Smooth muscle cell (in vitro differentiated cells): ENCODE measurements around the gene KRT38. TPM values are rescaled to one million over a fixed set of nuclear protein-coding genes. Genes with fewer than 3 reads are reported as not detected.
"Not testable (repeated sequence)": the region's sequence is repeated elsewhere in the genome, so short reads cannot be mapped to it uniquely, and the experiment has no call there.

Experiments used
- DNase-seq: peaks from one replicate; lab custom pipeline; 2025; ENCODE audit not compliant: unreplicated experiment; lab: John Stamatoyannopoulos, UW
- H2AFZ ChIP-seq: fragments of 200-600 bp; sonication (generic); 2 replicates; pipeline ENCODE4 v1.6.0; 2016; ENCODE audit warnings: antibody characterized with exemption, low read depth, mild to moderate bottlenecking
- H3F3A ChIP-seq: fragments of 200-600 bp; sonication (generic); 2 replicates; pipeline ENCODE4 v1.6.0; 2017; ENCODE audit warnings: antibody characterized with exemption, low read depth
- H3K27ac ChIP-seq: fragments of 200-600 bp; sonication (generic); 2 replicates; pipeline ENCODE4 v1.5.1; 2016; ENCODE audit warnings: low read depth, mild to moderate bottlenecking
- H3K27me3 ChIP-seq: fragments of 200-600 bp; sonication (generic); 2 replicates; pipeline ENCODE4 v1.6.1; 2016; ENCODE audit warnings: low read depth, mild to moderate bottlenecking
- H3K36me3 ChIP-seq: fragments of 200-600 bp; sonication (generic); 2 replicates; pipeline ENCODE4 v1.5.1; 2016; ENCODE audit warnings: low read depth
- H3K4me1 ChIP-seq: fragments of 200-600 bp; sonication (generic); 2 replicates; pipeline ENCODE4 v1.5.1; 2016; ENCODE audit warnings: low read depth
- H3K4me2 ChIP-seq: fragments of 200-600 bp; sonication (generic); 2 replicates; pipeline ENCODE4 v1.6.0; 2016; ENCODE audit warnings: mild to moderate bottlenecking
- H3K4me3 ChIP-seq: fragments of 200-600 bp; sonication (generic); 2 replicates; pipeline ENCODE4 v1.5.1; 2016; ENCODE audit warnings: mild to moderate bottlenecking
- H3K79me2 ChIP-seq: fragments of 200-600 bp; sonication (generic); 2 replicates; pipeline ENCODE4 v1.6.0; 2016; ENCODE audit warnings: low read depth, mild to moderate bottlenecking
- H3K9ac ChIP-seq: fragments of 200-600 bp; sonication (generic); 2 replicates; pipeline ENCODE4 v1.6.0; 2016; ENCODE audit warnings: low read depth
- H3K9me3 ChIP-seq: fragments of 200-600 bp; sonication (generic); replicated peaks from 2 replicates; pipeline ENCODE4 v1.5.1; 2016; ENCODE audit warnings: low read depth
- H4K20me1 ChIP-seq: fragments of 200-600 bp; sonication (generic); 2 replicates; pipeline ENCODE4 v1.6.0; 2016; ENCODE audit warnings: low read depth
- CTCF ChIP-seq: fragments of 200-600 bp; sonication (generic); IDR thresholded peaks from 2 replicates; pipeline ENCODE4 v1.5.1; 2017; ENCODE audit warnings: borderline replicate concordance, mild to moderate bottlenecking, antibody characterized with exemption; ENCODE audit not compliant: insufficient read depth, poor library complexity, severe bottlenecking
- WGBS: methylation state at CpG from one replicate; pipeline ENCODE4 v1.1.7; 2016; ENCODE audit warnings: low lambda C conversion rate; 5-methylcytosine and 5-hydroxymethylcytosine counted together
- polyA plus RNA-seq: library from polyadenylated mRNA; unstranded; fragments of >200 nt; fragmentation: Nextera tagmentation; extraction: Ambion mirVana; gene quantifications from 2 replicates; pipeline ENCODE4 v1.2.1, GENCODE V29; 2016
- total RNA-seq: library from RNA; depleted of rRNA; stranded (reverse); fragments of >200 nt; gene quantifications from 2 replicates; pipeline ENCODE4 v1.2.3, GENCODE V29; 2014

Gene KRT38
- total and polyA plus RNA-seq, 2 experiments from 2014 or later: not detected

GRCh38 chr17:41434005-41434404 lies 6.8 kb downstream of the KRT38 start:
- 60% methylated on average over 4 of the region's 4 CpGs for WGBS

GRCh38 chr17:41433586-41433985 lies 7.2 kb downstream of the KRT38 start:
- 63% methylated on average over 4 of the region's 4 CpGs for WGBS
- no peak for TF ChIP-seq CTCF
- DNase-seq: no peak
- H3K79me2 ChIP-seq: no peaks in the 10 kb centered on the region
- no peak overlapping the region for H3K27ac ChIP-seq
- H3K4me3 ChIP-seq: no peak overlapping the region
- no peak overlapping the region for H3K9ac ChIP-seq
- H3K36me3 ChIP-seq: no peaks in the 10 kb centered on the region
- no peaks in the 10 kb centered on the region for H3K9me3 ChIP-seq
- no peaks in the 10 kb centered on the region for H3K27me3 ChIP-seq
- H2AFZ ChIP-seq: no peak overlapping the region
- no peaks in the 10 kb centered on the region for H4K20me1 ChIP-seq
- no peaks in the 10 kb centered on the region for H3F3A ChIP-seq
- H3K4me2 ChIP-seq: no peak overlapping the region
- no peaks in the 10 kb centered on the region for H3K4me1 ChIP-seq

More at GRCh38 chr17:41434005-41434404, 6.8 kb downstream of the KRT38 start:
- no peak overlapping the region for H3K27ac ChIP-seq
- no peak for TF ChIP-seq CTCF
- no peaks in the 10 kb centered on the region for H3K4me1 ChIP-seq
- H3K27me3 ChIP-seq: no peaks in the 10 kb centered on the region
- H3F3A ChIP-seq: no peaks in the 10 kb centered on the region
- no peaks in the 10 kb centered on the region for H3K79me2 ChIP-seq
- H3K9ac ChIP-seq: no peak overlapping the region
- no peaks in the 10 kb centered on the region for H3K9me3 ChIP-seq
- no peak for DNase-seq
- no peak overlapping the region for H3K4me2 ChIP-seq
- no peaks in the 10 kb centered on the region for H3K36me3 ChIP-seq
- no peaks in the 10 kb centered on the region for H4K20me1 ChIP-seq
- H3K4me3 ChIP-seq: no peak overlapping the region
- no peak overlapping the region for H2AFZ ChIP-seq

GRCh38 chr17:41430376-41430775 lies 10.4 kb downstream of the KRT38 start:
- H2AFZ ChIP-seq, H3K79me2 ChIP-seq, H3K4me1 ChIP-seq, H3K27me3 ChIP-seq, H3K9me3 ChIP-seq, H3K27ac ChIP-seq, H4K20me1 ChIP-seq, H3K4me2 ChIP-seq, H3K9ac ChIP-seq, H3K36me3 ChIP-seq, H3F3A ChIP-seq, H3K4me3 ChIP-seq, DNase-seq: not testable (repeated sequence)
- WGBS: 96% methylated on average over 9 of the region's 9 CpGs

- Histone ChIP-seq H3K27ac (no peak overlapping the region), H3K9me3 (no peaks in the 10 kb centered on the region), H3K4me3 (no peak overlapping the region), H3F3A (no peaks in the 10 kb centered on the region), H3K27me3 (no peaks in the 10 kb centered on the region), H3K4me2 (no peak overlapping the region), H3K4me1 (no peaks in the 10 kb centered on the region), H2AFZ (no peak overlapping the region), H3K9ac (no peak overlapping the region), H4K20me1 (no peaks in the 10 kb centered on the region), H3K79me2 (no peaks in the 10 kb centered on the region), H3K36me3 (no peaks in the 10 kb centered on the region)
- TF ChIP-seq CTCF: no peak
- 85% methylated on average over 7 of the region's 7 CpGs for WGBS
- no peak for DNase-seq
Measured at GRCh38 chr17:41429667-41430066, 11.1 kb downstream of the KRT38 start.
